ENCODE measurements around the gene NFE2L1.
"Not testable (repeated sequence)": the region's sequence is repeated elsewhere in the genome, so short reads cannot be mapped to it uniquely, and the experiment has no call there.

NFE2L1 gene, protein sequence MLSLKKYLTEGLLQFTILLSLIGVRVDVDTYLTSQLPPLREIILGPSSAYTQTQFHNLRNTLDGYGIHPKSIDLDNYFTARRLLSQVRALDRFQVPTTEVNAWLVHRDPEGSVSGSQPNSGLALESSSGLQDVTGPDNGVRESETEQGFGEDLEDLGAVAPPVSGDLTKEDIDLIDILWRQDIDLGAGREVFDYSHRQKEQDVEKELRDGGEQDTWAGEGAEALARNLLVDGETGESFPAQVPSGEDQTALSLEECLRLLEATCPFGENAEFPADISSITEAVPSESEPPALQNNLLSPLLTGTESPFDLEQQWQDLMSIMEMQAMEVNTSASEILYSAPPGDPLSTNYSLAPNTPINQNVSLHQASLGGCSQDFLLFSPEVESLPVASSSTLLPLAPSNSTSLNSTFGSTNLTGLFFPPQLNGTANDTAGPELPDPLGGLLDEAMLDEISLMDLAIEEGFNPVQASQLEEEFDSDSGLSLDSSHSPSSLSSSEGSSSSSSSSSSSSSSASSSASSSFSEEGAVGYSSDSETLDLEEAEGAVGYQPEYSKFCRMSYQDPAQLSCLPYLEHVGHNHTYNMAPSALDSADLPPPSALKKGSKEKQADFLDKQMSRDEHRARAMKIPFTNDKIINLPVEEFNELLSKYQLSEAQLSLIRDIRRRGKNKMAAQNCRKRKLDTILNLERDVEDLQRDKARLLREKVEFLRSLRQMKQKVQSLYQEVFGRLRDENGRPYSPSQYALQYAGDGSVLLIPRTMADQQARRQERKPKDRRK

DNA sequence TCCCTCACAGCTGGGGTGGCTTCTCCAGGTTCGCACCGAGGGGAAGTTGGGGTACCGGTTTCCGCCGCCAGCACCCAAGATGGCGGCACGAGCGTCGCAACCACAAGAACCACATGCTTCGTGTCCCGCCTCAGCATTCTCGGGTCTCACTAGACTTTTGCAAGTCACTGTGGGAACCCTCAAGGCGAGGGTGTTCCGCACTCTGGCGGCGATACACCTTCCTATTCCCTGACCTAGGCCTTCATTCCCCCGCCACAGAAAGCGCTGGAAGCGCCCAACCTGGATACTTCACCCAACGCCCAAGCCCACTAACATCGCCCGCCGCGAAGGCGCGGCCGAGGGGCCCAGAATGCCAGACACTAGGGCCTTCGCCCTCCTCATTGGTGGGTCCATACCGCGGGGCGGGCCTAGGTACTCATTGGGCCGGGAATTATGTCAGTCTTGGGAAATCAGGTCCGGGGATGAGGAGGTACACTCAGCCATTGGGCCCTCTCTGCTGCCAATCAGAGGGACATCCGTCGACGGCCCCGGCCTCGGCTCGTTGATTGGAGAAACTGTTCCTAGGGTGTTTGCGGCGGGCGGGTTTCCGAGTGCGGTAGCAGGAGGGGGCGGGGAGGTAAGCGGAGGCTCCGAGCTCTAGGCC is at the start of gene NFE2L1:
TSS of gene NFE2L1 (plus strand) at position 619 of the 643 bp plus-strand sequence. CDS start 2,760 bp downstream, outside the sequence.
- DNase-seq (ENCODE audit: low spot score): peak; percentile 95

- peak; percentile 41 for DNase-seq (ENCODE audit: low spot score)
These were observed 48.6 kb upstream of the NFE2L1 start for GRCh38 chr17:47999582-47999981.

GRCh38 chr17:48001197-48001596 is 47.0 kb upstream of the NFE2L1 start:
- no peak for DNase-seq (ENCODE audit: low spot score)

- DNase-seq (ENCODE audit: low spot score): not testable (repeated sequence)
These were observed 46.5 kb upstream of the NFE2L1 start for GRCh38 chr17:48001657-48002056.

DNA sequence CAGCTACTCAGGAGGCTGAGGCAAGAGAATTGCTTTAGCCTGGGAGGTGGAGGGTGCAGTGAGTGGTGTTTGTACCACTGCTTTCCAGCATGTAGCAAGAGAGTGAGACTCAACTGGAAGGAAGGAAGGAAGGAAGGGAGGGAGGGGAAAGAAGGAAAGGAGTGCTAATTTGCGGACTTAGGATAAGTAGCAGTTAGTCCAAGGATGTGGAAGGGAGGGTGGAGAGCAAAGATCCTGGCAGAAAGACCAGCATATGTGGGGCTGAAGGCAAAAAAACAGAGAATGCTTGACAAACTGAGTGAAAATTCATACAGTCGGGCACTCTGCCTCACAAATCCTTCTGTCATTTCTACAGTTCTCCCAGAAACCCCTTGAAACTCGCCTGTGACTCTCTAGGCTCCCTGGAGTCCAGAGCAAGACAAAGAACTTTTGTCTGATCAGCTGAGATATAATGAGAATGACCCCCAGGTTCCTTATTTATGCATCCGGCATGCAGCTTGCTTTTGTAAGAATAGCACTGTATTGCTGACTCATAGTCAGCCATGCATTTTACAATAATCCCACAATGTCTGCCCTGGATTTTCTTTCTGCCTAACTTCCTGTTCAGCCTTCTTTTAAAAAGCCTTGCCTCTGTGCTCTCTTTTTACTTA is 45.8 kb upstream of the NFE2L1 start:
- DNase-seq (ENCODE audit: low spot score): peak; percentile 50

- DNase-seq (ENCODE audit: low spot score): no peak
These were observed 45.2 kb upstream of the NFE2L1 start for GRCh38 chr17:48002916-48003416.

DNA sequence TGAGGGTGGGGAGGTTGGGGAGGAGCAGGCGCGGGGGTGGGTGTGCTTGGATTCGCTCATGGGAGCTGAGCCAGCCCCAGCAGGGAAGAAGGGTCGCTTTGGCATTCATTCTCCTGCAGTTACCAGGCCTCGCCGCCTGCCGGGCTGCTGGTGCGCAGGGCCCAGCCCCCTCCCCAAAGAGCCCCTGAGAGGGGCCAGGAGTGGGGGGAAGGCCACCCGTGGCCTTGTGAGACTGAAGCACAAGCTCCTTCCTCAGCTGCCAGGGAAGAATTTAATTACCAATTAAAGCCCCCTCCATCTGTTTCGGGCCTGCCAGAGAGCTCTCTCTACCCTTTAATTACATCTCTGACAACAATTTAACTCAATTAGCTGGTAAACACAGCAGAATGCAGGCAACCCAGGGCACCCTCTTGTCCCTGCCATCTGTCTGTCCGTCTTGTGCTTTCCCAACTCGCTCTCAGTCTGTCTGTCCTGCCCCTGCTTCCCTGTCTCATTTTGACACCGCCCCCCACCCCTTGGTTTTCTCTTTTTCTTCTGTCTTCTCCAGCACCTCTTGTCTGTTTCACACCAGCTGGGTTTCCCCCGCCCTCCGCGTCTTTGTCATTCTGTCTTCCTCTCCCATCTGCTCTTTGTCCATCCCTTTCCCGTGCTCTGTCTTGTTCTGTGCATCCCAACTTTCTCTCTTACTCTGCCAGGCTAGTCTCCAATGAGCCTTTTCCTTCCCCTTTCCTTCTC is 44.6 kb upstream of the NFE2L1 start:
- no peak for DNase-seq (ENCODE audit: low spot score)

GRCh38 chr17:48004983-48005382 is 43.2 kb upstream of the NFE2L1 start:
- DNase-seq (ENCODE audit: low spot score): no peak

DNA sequence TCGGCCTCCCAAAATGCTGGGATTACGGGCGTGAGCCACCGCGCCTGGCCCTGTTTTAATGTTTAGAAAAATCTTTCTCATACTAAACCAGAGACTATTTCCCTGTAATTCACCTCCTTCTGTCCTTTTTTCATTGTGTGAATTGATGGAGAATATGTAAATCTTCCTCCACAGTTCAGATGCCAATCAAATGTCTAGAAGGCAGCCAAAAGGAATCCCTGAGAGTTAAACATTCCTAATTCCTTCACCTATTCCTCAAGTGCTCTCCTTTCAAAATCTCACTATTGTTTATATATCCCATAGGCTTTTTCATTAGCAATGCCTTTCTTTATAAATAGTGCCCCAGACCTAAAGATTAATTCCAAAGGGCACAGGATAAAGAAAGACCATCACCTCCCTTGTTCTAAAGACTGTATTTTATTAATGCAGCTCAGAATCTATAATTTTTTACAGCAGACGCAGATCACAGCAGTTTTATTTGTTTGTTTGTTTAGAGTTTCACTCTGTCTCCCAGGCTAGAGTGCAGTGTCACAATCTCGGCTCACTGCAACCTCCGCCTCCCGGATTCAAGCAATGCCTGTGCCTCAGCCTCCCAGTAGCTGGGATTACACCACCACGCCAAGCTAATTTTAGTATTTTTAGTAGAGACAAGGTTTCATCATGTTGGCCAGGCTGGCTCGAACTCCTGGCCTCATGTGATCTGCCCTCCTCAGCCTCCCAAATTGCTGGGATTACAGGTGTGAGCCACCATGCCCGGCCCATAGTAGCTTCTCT is 41.0 kb upstream of the NFE2L1 start:
- no peak for DNase-seq (ENCODE audit: low spot score)

- DNase-seq (ENCODE audit: low spot score): no peak
These were observed 38.0 kb upstream of the NFE2L1 start for GRCh38 chr17:48010193-48010592.

- DNase-seq (ENCODE audit: low spot score): peak; percentile 77
These were observed 36.6 kb upstream of the NFE2L1 start for GRCh38 chr17:48011405-48012150.

- DNase-seq (ENCODE audit: low spot score): peak; percentile 83
These were observed 36.0 kb upstream of the NFE2L1 start for GRCh38 chr17:48012151-48012520.

- no peak for DNase-seq (ENCODE audit: low spot score)
These were observed 35.5 kb upstream of the NFE2L1 start for GRCh38 chr17:48012654-48013053.

- no peak for DNase-seq (ENCODE audit: low spot score)
These were observed 34.1 kb upstream of the NFE2L1 start for GRCh38 chr17:48013876-48014594.

DNA sequence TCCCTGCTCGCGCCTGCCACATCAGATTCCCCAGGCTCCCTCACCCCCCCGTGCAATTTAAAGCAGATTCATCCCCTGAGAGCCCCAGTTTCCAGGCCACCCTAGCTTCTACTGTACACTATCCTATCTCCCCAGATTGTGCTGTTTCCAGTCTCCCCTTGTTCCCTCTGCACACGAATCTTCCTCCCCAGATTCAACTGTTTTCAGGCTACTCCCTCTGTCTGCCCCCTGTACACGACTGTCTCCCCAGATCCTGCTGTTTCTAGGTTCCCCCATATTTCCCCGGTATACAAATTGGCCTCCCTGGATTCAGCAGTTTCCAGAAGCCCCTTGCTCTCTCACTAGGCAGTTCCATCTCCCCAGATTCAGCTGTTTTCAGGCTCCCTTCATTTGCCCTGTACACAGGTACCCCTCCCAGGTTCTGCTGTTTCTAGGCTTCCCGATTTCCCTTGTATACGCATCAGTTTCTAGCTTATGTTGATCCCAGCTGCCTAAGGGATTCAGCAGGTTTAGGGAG is 33.5 kb upstream of the NFE2L1 start:
- DNase-seq (ENCODE audit: low spot score): no peak

- no peak for DNase-seq (ENCODE audit: low spot score)
These were observed 32.0 kb upstream of the NFE2L1 start for GRCh38 chr17:48016112-48016511.

DNA sequence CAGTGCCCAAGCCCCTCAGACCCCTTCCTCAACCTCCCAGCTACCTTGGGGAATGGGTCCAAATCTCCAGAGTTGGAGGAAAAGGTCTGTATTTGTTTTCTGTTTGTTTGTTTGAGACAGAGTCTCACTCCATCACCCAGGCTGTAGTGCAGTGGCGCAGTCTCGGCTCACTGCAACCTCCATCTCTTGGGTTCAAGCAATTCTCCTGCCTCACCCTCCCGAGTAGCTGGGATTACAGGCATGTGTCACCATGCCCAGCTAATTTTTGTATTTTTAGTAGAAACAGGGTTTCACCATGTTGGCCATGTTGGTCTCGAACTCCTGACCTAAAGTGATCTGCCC is 30.4 kb upstream of the NFE2L1 start:
- DNase-seq (ENCODE audit: low spot score): not testable (repeated sequence)

GRCh38 chr17:48021934-48022333 is 26.2 kb upstream of the NFE2L1 start:
- DNase-seq (ENCODE audit: low spot score): no peak

GRCh38 chr17:48022901-48023300 is 25.3 kb upstream of the NFE2L1 start:
- no peak for DNase-seq (ENCODE audit: low spot score)
